ENCODE results near the gene SLC26A6.

- TF ChIP-seq POLR2AphosphoS5 (IDR thresholded peaks at IDR 0.05; ENCODE audit: borderline replicate concordance, low read depth, low read length) (no peak; the same call in 1 of the 2 replicates), EZH2 (IDR thresholded peaks at IDR 0.05) (no peak)
Observed at GRCh38 chr3:48595526-48596121, 39.6 kb downstream of the SLC26A6 start.
